NCI-H146 treated with DMSO at 0.1 percent for 48 hours (cell line): ENCODE results near the gene C6orf132.

ENCODE experiments used
- DNase-seq: peaks from one replicate; lab custom pipeline; 2025; ENCODE audit not compliant: unreplicated experiment; lab: John Stamatoyannopoulos, UW

C6orf132 gene

GRCh38 chr6:42105709-42106108, 36.7 kb downstream of the C6orf132 start:
- DNase-seq, result no peak

DNA sequence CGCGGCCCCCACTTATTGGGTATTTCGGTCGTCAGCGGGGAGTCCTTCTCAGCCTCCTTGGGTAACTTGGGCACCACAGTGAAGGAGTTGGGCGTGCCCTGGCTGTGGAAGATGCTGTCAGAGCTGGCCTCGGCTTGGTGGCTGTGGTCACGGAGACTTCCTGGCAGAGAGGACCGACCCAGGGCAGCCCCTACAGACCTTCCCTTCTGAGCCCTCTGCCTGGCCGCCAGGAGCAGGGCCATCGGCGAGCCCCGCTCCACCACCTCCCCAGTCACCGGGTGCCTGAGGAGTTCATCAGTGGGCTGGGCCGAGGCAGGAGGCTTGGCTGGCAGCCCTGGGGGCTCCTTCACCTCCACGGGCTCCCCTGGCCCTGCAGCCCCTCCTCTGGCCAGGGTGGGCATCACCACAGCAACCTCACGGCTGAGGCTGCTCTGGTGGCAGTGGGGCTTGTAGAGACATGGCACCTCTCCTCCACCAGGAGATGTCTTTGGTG, 37.2 kb downstream of the C6orf132 start:
- DNase-seq, result no peak

GRCh38 chr6:42104804-42105125, 37.7 kb downstream of the C6orf132 start:
- no peak for DNase-seq

- no peak for DNase-seq
Measured at GRCh38 chr6:42104095-42104803, 38.2 kb downstream of the C6orf132 start.

GRCh38 chr6:42103753-42104094, 38.7 kb downstream of the C6orf132 start:
- no peak for DNase-seq

GRCh38 chr6:42103216-42103615, 39.2 kb downstream of the C6orf132 start:
- no peak for DNase-seq

GRCh38 chr6:42101186-42101657, 41.2 kb downstream of the C6orf132 start:
- no peak for DNase-seq

DNA sequence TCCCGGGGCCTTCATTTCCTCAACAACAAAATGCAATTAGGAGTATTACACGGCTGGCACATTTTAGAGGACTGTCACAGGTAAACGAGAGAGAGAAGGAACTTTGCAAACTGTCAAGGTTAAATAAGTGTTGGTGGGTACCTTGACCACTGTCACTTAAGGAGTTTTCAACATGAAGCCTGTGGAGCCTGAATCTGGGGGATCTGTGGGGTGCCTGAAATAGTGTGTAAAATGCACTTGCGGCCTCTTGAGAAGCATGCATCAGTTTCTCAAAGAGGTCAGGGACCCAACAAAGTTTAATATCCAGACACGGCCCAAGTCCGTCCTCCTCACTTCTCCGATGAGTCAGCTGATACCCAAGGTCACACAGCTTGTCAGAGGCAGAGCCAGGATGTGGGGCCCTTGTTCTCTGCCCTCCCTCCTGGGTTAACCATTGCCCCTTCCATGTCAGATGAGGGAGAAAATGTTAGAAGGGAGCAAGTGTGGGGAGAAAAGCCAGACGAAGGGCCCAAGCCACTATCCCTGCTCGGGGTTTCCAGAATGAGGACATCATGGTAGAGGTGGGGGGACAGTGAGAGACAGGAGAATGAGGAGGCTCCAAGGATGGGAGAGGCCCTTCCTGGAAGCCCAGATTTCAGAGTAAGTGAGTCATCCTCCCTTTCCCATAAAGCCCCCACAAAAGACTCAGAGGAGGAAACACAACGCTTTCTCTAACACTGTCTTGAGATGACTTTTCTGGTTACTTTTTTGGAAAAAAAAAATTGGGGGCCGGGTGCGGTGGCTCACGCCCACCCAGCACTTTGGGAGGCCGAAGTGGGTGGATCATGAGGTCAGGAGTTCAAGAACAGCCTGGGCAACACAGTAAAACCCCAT, 42.2 kb downstream of the C6orf132 start:
- DNase-seq, result no peak

- no peak for DNase-seq
Measured at GRCh38 chr6:42099340-42100028, 42.9 kb downstream of the C6orf132 start.

- DNase-seq, result no peak
Measured at GRCh38 chr6:42095776-42096541, 46.5 kb downstream of the C6orf132 start.

DNA sequence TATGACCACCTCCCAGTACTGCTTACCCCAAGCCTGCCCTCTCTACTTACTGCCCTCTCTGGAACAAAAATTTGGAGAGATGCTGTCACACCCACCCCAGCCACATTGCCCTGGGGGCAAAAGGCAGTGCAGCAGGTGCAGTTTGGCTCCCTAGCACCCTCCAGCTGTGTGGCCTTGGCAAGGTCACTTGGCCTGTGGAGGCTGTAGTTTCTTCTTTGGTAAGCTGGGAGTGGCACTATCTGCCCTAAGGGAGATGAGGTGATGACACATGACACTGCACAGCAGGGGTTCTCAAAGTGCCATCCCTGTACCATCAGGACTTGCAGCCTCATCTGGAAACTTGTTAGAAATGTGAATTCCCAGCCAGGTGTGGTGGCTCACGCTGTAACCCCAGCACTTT, 47.3 kb downstream of the C6orf132 start:
- DNase-seq, result no peak

DNA sequence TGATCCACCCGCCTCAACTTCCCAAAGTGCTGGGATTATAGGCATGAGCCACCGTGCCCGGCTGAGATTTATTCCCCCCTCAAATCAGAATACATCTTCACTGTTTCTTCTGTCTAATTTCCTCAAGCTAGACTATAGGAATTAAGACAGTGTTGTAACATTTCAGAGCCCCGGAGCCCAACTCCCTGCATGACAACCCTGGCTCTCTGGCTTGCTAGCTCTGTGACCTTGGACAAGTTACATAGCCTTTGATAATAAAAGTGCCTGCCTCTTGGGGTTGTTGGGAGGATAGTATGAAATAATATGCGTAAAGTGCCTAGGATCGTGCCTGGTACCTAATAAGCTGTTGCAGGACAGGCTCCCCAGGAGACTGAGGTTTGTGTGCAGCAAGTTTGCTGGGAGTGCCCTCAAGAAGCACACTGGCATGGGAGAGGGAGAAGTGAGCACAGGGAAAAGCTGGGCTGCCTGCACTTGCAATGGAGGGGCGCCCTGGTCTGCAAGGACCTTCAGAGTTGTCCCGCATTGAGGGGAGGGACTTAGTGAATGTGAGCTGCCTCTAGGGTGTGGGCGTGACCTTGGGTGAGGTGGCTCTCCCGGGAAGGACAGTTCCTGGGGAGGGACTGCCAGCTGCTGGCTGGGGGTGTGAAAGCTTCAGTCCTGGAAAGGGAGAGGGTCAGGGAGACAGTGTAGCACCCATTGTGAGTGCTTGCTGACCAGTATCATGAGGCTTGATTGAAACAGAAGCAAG, 48.7 kb downstream of the C6orf132 start:
- DNase-seq, result no peak

GRCh38 chr6:42091718-42092023, 50.7 kb downstream of the C6orf132 start:
- DNase-seq, result no peak

GRCh38 chr6:42090819-42091717, 51.4 kb downstream of the C6orf132 start:
- DNase-seq, result no peak

- no peak for DNase-seq
Measured at GRCh38 chr6:42088101-42088591, 54.3 kb downstream of the C6orf132 start.

DNA sequence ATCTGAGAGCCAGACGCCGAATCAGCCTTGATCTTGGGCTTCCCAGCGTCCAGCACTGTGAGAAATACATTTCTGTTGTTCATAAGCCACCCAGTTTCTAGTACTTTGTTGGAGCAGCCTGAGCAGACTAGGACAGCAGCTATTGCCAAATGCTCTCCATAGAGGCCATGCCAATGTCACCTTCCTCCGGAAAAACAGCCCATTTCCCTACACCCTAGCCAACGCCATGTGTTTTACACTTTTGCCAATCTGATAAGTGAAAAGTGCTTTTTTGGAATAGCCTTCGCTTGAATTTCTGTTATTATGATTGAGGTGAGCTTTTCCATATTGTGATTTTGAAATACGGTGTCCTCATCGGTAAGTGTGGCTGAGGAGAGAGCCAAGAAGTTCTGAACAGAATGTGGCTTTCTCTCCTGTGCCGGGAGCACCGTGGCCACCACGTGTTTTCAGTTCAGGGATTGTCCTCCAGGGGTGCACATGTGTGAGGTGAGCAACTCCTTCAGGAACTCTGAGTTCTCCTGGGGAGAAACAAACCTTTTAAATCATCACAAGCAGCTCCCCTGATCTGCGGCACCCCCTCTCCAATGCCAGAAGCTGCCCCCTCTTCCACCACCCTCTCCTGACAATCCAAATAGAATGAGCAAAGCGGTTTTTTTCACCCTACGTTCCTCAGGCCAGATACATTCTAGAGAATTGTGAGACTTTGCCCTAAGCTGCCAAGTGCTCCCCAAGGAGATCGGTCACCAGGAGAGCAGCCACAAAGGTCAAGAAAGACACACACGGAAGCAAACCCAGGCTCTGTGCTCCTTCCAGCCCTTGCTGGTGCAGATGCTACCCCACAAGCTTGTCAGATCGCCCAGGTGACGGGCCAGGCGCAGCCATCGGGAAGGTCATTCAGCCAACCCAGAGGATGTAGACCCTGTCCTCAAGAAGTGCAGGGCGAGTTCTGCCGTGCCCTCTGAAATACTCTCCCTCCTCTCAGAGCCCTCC, 56.1 kb downstream of the C6orf132 start:
- no peak for DNase-seq

DNA sequence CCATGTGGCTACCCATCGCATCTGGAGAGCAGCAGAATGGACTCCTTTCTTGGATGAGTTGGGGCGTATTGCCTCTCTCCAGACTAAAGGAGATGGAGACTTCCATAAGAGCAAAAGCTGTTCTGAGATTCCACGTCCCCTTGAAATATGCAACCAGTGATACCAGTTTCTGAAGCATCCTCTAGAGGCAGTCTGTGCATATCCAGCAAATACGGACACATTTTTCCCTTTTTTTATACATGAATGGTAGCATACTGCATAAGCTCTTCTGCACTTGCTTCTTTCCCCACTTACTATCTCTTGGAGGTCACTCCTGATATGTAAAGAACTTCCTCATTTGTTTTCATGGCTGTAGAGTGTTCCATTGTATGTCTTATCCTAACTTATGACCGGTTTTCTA, 57.5 kb downstream of the C6orf132 start:
- DNase-seq, result no peak

DNA sequence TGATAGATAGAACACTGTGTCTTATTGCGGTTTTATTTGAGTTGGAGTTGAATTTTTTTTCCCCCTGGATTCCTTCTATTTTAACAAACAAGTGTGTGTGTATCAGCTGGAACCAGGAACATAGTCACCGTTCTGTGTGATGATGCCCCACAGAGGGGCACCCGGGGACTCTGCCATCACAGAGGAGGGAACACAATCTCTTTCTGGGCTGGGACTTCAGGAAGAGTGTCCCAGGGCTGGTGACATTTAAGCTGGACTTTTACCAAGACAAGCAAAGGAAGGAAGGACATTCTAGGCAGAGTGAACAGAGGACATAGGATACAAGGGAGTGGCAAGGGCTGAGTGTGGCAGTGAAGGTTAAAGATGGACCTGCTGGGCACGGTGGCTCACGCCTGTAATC, 58.9 kb downstream of the C6orf132 start:
- no peak for DNase-seq
